GM23248 (cell line): Measurements from ENCODE around the gene MBD3L2.

Experiments used
- EZH2 ChIP-seq: fragments of 200-600 bp; sonication (generic); IDR thresholded peaks from 2 replicates; pipeline ENCODE4 v1.6.1; 2018; ENCODE audit warnings: antibody characterized with exemption, mild to moderate bottlenecking; ENCODE audit not compliant: insufficient read depth, poor library complexity, severe bottlenecking
- EZH2phosphoT487 ChIP-seq: fragments of 200-600 bp; sonication (generic); IDR thresholded peaks from 2 replicates; pipeline ENCODE4 v1.6.1; 2018; ENCODE audit warnings: antibody characterized with exemption, moderate library complexity, mild to moderate bottlenecking, low read depth; ENCODE audit not compliant: insufficient read depth

GRCh38 chr19:7076151-7076550 is 27.0 kb downstream of the MBD3L2 start:
- no peak for TF ChIP-seq EZH2
- TF ChIP-seq EZH2phosphoT487, result no peak
